Sigmoid colon (tissue), 7 donors: Measurements from ENCODE around the gene TENT5C. TPM values are rescaled to one million over a fixed set of nuclear protein-coding genes. Genes with fewer than 3 reads are reported as not detected.

Source experiments
- DNase-seq: peaks from one replicate; pipeline ENCODE4 v3.0.0-alpha.2; 2019
- H3K27ac ChIP-seq, 4 donors: fragments of 200-600 bp; sonication (generic); one replicate each; pipeline ENCODE4 v1.5.1; 2016 to 2019; ENCODE audit warnings: mild to moderate bottlenecking in 1 of 4
- H3K27me3 ChIP-seq, 3 donors: fragments of 200-600 bp; sonication (generic); one replicate each; pipeline ENCODE4 v1.5.1; 2019; ENCODE audit warnings: mild to moderate bottlenecking in 1 of 3
- H3K36me3 ChIP-seq, 4 donors: fragments of 200-600 bp; sonication (generic); one replicate each; pipeline ENCODE4 v1.5.1; 2016 to 2019
- H3K4me1 ChIP-seq, 4 donors: fragments of 200-600 bp; sonication (generic); one replicate each; pipeline ENCODE4 v1.5.1; 2017 to 2019
- H3K4me3 ChIP-seq, 4 donors: fragments of 200-600 bp; sonication (generic); one replicate each; pipeline ENCODE4 v1.5.1; 2017 to 2019; ENCODE audit warnings: mild to moderate bottlenecking in 2 of 4, moderate library complexity in 1 of 4
- H3K9me3 ChIP-seq, 4 donors: fragments of 200-600 bp in 3 of 4; sonication (generic) in 3 of 4; one replicate each; pipeline versions ENCODE4 v1.5.1 to v1.6.1; 2013 to 2019
- EP300 ChIP-seq, 4 donors: sonication (generic); formaldehyde crosslinking; IDR thresholded peaks; one replicate each; pipeline ENCODE4 v1.6.1; 2017; ENCODE audit warnings: antibody characterized with exemption in 4 of 4
- POLR2A ChIP-seq, 2 donors: fragments of 450-650 bp; IDR thresholded peaks; one replicate each; pipeline ENCODE4 v1.6.1; 2016; ENCODE audit warnings: antibody characterized with exemption in 2 of 2, mild to moderate bottlenecking in 2 of 2, moderate library complexity in 2 of 2
- POLR2AphosphoS5 ChIP-seq, 4 donors: sonication (generic); formaldehyde crosslinking; IDR thresholded peaks; one replicate each; pipeline ENCODE4 v1.6.1; 2017; ENCODE audit warnings: antibody characterized with exemption in 4 of 4
- WGBS, 2 donors: extraction: QIAGEN DNeasy Blood & Tissue Kit; methylation state at CpG; one replicate each; pipeline ENCODE4 v1.1.7; 2013; 5-methylcytosine and 5-hydroxymethylcytosine counted together
- intact Hi-C: fragments of 100-400 bp; cut with DNase I; formaldehyde crosslinking; loops from one replicate; pipeline ENCODE4 v1.15.1; 2023
- polyA plus RNA-seq, 3 donors: library from polyadenylated mRNA; stranded (reverse); fragments of 200-250 nt; gene quantifications; one replicate each; pipeline ENCODE4 v1.2.3, GENCODE V29; 2013
- total RNA-seq, 4 donors: library from RNA; depleted of rRNA; stranded (reverse); fragments of >200 nt; gene quantifications; one replicate each; pipeline ENCODE4 v1.1.0, GENCODE V29; 2016
- TF ChIP-seq, protein P1 (sequence below), 4 experiments: fragments of 450-650 bp in 3 of 4; fragments of 200-600 bp in 1 of 4; IDR thresholded peaks; one replicate each; pipeline ENCODE4 v1.5.1; 2016 to 2019; ENCODE audit warnings: antibody characterized with exemption in 4 of 4, mild to moderate bottlenecking in 3 of 4, moderate library complexity in 2 of 4
- donor health status: healthy with polysubstance abuse.
- donor health status: Bipolar disorder and iron deficiency.
- donor health status: healthy.

Gene TENT5C
- total and polyA plus RNA-seq, 7 donors: 2.8 to 10.3 (median 5.6) TPM

GRCh38 chr1:117592155-117592554 is 13.7 kb upstream of the TENT5C start:
- H3K4me1 ChIP-seq: no peaks in the 10 kb centered on the region
- no peaks in the 10 kb centered on the region for H3K9me3 ChIP-seq
- TF ChIP-seq POLR2AphosphoS5 (IDR thresholded peaks at IDR 0.05) (no peak), POLR2A (IDR thresholded peaks at IDR 0.05) (no peak)
- TF ChIP-seq, protein P1, sequence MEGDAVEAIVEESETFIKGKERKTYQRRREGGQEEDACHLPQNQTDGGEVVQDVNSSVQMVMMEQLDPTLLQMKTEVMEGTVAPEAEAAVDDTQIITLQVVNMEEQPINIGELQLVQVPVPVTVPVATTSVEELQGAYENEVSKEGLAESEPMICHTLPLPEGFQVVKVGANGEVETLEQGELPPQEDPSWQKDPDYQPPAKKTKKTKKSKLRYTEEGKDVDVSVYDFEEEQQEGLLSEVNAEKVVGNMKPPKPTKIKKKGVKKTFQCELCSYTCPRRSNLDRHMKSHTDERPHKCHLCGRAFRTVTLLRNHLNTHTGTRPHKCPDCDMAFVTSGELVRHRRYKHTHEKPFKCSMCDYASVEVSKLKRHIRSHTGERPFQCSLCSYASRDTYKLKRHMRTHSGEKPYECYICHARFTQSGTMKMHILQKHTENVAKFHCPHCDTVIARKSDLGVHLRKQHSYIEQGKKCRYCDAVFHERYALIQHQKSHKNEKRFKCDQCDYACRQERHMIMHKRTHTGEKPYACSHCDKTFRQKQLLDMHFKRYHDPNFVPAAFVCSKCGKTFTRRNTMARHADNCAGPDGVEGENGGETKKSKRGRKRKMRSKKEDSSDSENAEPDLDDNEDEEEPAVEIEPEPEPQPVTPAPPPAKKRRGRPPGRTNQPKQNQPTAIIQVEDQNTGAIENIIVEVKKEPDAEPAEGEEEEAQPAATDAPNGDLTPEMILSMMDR (IDR thresholded peaks at IDR 0.05): no peak
- intact Hi-C loops: no loop called here
- DNase-seq: no peak
- WGBS, 2 donors: 25 to 75% methylated on average over 9 of the region's 9 CpGs
- no peak overlapping the region for H3K4me3 ChIP-seq
- H3K27me3 ChIP-seq: no peaks in the 10 kb centered on the region
- H3K27ac ChIP-seq: no peak overlapping the region
- H3K36me3 ChIP-seq: no peaks in the 10 kb centered on the region

DNA sequence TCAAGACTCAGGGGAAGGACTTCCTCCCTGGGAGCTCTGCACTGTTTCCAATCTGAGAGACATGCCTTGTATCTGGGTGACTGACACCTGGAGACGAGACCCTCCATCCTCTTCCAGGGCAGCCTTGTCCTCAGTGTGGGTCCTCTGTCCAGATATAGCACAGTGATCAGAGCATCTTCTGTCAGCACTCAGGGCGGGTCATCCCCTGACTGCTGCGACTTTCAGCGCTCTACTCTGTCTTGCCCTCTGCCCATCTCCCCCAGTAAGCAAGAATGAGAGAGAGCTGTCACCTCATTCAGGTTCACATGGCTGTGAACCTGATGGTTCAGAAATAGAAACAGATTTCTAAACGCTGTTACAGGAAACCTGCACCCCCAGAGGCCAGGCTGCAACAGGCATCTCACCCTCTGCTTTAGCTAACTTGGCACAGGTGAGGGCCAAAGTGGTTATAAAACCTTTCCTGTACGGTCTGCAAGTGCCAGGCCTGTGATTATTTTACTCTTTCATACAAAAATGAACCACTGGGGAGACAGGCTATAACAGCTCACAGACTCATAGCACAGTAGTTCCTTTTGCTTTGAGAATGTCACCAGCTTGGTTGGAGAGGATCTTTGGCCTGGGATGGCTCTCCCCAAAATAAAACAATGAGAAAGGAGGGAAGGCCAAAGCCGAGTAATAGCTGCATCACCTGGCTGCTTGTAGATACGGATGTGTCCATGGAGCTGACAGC is 11.4 kb upstream of the TENT5C start:
- H3K9me3 ChIP-seq: no peaks in the 10 kb centered on the region
- no peaks in the 10 kb centered on the region for H3K27me3 ChIP-seq
- no peak for DNase-seq
- no peak overlapping the region for H3K27ac ChIP-seq
- TF ChIP-seq POLR2A (IDR thresholded peaks at IDR 0.05) (no peak), POLR2AphosphoS5 (IDR thresholded peaks at IDR 0.05) (no peak), EP300 (IDR thresholded peaks at IDR 0.05) (no peak)
- TF ChIP-seq, protein P1 (IDR thresholded peaks at IDR 0.05): no peak
- intact Hi-C loops: no loop called here
- H3K4me1 ChIP-seq: no peaks in the 10 kb centered on the region
- 71 to 75% methylated on average over 8 of the region's 8 CpGs for WGBS, 2 donors
- H3K4me3 ChIP-seq: no peak overlapping the region
- H3K36me3 ChIP-seq: no peaks in the 10 kb centered on the region

DNA sequence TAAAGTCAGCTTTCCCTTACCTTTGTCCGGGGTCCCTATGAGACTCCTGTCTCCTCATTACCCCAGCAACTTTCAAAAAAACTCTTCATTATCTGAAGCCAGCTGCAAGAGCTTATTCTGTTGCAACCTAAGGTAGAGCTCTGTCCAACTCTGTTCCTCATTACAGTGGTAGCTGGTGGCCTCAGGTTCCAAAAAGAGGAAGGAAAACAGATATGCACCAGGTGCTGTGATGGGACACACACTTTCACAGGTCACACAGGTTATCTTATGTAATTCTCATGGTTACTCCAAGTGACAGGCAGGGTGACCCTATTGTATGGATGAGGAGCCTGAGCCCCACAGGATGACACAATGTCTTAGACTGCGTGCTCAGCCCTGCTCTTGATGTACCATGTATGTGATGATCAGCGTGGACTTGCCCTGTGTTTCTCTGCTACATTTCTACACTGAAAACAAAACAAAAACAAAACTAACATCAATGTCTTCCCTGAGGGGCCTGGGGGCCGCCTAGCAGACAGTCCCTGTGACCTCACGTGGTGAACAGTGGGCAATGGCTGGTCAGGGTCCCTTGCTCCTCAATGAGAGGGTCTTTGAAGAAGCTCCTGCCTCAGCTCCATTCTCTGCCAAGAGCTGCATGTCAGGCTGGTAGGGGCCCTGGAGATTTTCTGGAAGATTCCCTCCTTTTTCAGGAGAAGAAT is 9.7 kb upstream of the TENT5C start:
- no peaks in the 10 kb centered on the region for H3K36me3 ChIP-seq
- H3K27me3 ChIP-seq: no peaks in the 10 kb centered on the region
- H3K27ac ChIP-seq: no peak overlapping the region
- no peak overlapping the region for H3K4me3 ChIP-seq
- H3K4me1 ChIP-seq: no peaks in the 10 kb centered on the region
- 68 to 75% methylated on average over 5 of the region's 5 CpGs for WGBS, 2 donors
- intact Hi-C loops: no loop called here
- no peak for TF ChIP-seq EP300 (IDR thresholded peaks at IDR 0.05)
- no peak for TF ChIP-seq POLR2A (IDR thresholded peaks at IDR 0.05)
- TF ChIP-seq, protein P1 (IDR thresholded peaks at IDR 0.05): no peak
- no peak for TF ChIP-seq POLR2AphosphoS5 (IDR thresholded peaks at IDR 0.05)
- H3K9me3 ChIP-seq: no peaks in the 10 kb centered on the region
- no peak for DNase-seq

- Histone ChIP-seq H3K27me3 (no peaks in the 10 kb centered on the region), H3K9me3 (no peaks in the 10 kb centered on the region), H3K27ac (no peak overlapping the region), H3K36me3 (no peaks in the 10 kb centered on the region), H3K4me1 (no peaks in the 10 kb centered on the region), H3K4me3 (no peak overlapping the region)
- no peak for DNase-seq
- 78 to 84% methylated on average over 6 of the region's 6 CpGs for WGBS, 2 donors
- intact Hi-C loops: no loop called here
- TF ChIP-seq POLR2A (IDR thresholded peaks at IDR 0.05) (no peak), POLR2AphosphoS5 (IDR thresholded peaks at IDR 0.05) (no peak), EP300 (IDR thresholded peaks at IDR 0.05) (no peak)
- TF ChIP-seq, protein P1 (IDR thresholded peaks at IDR 0.05): no peak
Measured at GRCh38 chr1:117598489-117598888, 7.4 kb upstream of the TENT5C start.
